IPS DF 19.7 (cell line): Measurements from ENCODE around the gene ACSL6.

ENCODE experiments used
- DNase-seq: peaks from one replicate; pipeline ENCODE4 v3.0.0-alpha.2; 2013; ENCODE audit warnings: low read depth, low spot score

ACSL6 gene

DNA sequence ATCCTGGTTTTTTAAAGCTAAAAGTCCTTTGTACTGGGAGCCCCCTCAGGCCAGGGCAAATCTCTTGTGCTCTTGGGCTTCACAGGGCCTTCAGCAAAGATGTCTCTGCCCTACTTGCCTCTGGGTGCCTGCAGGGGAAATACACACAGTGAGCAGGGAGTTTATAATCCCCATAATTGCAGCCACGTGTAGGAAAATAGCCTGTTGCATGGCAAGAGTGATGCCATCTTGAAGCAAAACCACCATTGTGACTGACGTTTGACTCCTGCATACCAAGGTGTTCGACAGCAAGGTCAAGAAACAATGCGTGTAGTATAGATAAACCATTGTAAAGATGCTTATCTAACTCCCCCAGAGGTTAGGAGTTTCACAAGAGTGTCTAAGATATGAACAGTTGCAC lies 37.6 kb upstream of the ACSL6 start:
- no peak for DNase-seq

DNA sequence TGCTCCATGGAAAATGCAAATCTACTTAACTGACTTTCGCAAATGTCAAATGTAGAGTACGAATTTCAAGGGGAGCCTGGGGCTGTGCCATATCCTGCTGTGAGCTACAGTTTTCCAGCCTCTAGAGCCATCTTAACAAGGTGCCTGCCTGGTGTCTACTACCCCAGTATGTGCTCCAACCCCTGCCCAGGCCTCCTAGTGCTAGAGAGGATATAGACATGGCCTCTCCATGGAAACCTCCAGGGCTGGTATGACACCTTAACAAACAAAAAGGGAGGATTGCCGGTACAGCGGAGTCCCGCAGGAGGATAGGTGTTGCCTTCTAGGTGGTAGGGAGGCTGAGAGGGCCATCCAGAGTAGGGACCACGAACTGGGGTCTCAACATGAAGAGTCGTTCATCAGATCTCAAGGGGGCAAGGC lies 35.4 kb upstream of the ACSL6 start:
- no peak for DNase-seq

DNA sequence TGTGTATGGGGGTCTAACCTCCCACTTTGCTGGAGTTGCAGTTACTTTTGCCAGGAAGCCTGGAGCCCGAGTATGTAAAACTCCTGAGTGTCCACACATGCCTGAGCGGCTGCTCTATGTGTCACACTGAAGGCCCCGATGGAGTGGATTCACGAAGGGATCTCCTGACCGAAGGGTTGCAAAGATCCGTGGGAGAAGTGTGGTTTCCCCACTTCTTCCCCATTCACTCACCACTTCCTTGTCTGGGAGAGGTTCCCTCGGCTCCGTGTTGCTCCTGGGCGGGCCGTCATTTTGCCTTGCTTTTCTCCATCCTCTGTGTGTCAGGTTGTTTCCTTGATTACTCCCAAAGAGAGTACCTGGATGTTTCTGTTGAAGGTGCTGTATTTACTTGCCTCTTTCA lies 32.7 kb upstream of the ACSL6 start:
- no peak for DNase-seq

DNA sequence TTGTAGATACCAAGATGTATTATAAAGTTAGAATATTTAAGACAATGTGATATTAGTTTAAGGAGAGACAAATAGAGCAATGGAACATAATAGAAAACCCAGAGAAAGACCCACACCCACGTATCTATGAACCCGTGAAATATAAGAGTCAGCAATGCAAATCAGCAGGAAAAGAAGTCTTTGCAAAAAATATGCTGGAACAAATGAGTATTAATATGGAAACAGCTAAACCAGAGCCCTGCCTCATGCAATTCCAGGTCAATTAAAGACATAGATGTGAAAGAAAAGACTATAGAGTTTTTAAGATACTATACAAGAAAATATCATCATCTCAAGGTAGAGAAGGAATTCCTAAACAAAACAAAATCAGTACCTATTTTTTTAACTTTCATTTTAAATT lies 25.9 kb upstream of the ACSL6 start:
- DNase-seq, result no peak

DNA sequence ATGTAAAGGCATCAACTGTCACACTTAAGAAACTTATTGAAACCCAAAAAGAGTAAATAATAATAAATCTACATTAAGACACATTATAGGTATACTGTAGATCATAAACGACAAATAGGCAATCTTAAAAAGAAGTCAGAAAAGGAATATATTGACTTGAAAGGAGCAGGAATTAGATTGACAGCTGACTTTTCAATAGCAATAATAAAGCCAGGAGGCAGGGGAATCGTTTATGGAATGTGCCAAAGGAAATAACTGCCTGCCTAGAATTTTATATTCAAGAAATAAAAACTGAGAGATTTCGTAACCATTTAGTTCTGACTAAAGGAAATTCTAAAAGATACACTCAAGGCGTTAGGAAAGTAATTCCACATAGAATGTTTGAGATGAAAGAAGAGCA lies 21.7 kb upstream of the ACSL6 start:
- no peak for DNase-seq

DNA sequence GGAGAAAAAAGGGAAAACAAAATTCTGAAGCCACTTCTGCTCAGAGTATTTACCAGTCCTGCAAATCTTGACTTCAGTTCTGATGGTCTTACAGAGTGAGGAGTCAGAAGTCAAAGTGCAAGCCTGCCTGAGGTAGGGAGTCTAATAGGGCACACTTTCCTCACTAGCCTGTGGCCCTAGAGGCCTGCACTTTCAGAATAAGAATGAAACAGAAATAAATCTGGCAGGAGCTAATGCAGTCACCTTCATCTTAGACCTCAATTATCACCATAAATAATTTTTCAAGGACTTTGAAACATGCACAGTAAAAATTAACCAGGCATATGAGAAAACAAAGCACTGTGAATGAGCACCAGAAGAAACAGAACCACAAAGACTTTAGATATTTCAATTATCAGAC lies 20.7 kb upstream of the ACSL6 start:
- no peak for DNase-seq

DNA sequence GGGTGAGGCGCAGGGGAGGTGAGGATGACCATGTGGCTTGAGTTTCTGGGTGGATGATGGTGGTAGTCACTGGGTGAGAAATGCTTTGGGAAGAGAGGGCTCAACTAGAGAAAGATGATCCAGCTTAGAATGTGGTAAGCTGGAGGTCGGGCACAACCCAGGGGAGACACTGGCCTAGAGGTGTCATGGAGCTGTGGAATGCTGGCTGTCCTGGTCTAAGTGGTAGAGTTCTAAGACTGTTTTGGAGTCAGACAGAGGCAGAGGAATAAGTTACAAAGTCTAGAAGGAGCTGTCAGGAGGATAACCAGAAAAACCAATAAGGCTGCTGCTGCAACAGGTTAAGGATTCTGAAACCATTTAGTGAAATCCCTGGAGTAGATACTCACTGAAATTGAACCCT lies 19.2 kb upstream of the ACSL6 start:
- DNase-seq, result no peak

DNA sequence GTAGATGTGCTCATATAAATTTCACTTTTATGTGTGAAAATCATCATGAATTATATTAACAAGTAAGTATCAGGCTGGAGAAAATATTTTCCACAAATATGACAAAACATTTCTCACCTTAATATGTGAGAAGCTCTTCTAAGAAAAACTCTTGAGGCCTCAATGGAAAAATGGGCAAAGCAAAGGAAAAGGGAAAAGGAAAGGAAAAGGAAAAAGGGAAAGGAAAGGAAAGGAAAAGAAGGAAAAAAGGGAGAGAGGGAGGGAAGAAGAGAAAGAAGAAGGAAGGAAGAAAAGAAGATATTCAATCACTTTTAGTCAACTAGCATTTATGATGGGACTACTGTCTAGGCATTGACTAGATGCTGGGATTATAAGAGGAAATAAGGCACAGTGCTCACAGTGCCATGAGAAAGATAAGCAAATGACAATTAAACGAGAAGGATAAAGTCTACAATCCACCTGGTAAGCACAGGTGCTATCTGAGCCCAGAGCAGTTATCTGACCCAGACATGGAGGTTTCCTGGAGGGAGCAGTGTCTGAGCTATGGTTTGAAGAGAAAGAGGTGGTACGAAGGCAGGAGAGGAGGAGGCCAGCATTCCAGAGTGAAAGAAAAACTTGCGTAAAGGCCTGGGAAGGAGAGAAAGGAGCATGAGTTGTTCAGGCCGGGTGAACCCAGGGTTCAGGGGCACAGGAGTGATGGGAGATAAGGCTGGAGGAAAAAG lies 18.3 kb upstream of the ACSL6 start:
- no peak for DNase-seq

DNA sequence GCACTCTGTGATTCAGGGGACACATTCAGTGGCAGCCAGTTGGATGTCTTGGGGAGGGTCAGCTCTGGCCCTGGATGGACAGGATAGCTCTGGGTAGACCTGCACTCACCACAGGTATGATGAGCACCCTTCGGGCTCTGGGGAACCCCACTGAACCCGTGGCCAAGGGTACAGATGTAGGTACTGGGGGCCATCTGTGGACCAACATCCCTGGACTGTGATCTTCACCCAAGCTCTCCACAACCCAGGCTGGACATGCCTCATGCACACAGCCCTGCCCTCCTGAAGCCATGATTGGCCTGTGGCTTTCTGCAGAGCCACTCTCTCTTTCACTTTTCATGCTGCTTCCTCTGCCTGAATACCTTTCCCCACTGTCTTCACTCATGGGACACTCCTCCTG lies 15.6 kb upstream of the ACSL6 start:
- DNase-seq, result no peak

DNA sequence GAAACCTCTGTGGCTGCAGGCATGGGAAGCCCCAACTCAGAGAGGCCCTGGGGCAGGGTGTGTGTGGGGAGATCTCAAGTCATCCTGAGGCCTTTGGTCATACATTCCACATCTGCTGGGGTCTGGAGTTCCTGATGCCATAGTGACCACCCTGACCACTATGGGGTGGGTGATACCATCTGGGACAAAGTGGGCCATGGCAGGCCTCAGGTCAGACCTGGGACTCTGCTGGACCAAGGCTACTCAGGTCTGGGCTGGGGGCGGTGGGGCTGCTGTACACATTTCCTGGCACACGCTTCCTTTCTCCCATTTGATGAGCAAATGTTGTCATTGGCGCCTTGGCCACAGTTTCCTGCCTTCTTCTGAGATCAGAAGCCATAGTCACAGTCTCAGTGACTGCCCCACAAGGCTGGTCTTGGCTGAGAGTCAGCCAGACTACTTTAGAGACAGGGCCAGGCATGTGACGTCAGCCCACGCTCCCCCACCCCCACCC lies 15.1 kb upstream of the ACSL6 start:
- no peak for DNase-seq

DNA sequence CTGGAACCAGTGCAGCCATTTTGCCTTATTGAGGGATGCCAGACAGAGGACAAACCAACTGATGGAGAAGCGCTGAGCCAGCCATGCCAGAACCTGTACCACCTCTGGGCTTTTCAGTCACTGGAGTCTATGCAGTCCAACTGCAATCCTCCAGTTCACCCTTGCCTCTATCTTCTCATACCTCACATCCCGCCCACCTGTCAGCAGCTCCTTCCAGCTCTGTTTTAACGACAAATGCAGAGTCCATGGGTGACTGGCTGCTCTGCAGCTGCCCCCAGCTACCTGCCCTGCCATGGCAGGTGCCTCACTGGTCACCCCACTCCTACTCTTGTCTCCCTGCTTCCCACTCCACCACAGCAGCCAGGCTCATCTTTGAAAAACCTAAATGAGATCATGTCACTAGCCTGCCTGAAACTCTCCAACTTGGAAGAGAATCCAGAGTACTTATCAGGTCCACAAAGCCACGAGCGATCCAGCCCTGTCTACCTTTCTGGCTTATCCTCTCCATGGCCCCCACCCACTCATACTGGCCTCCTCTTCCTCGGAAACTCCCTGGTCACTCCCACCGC lies 14.0 kb upstream of the ACSL6 start:
- DNase-seq, result no peak

DNA sequence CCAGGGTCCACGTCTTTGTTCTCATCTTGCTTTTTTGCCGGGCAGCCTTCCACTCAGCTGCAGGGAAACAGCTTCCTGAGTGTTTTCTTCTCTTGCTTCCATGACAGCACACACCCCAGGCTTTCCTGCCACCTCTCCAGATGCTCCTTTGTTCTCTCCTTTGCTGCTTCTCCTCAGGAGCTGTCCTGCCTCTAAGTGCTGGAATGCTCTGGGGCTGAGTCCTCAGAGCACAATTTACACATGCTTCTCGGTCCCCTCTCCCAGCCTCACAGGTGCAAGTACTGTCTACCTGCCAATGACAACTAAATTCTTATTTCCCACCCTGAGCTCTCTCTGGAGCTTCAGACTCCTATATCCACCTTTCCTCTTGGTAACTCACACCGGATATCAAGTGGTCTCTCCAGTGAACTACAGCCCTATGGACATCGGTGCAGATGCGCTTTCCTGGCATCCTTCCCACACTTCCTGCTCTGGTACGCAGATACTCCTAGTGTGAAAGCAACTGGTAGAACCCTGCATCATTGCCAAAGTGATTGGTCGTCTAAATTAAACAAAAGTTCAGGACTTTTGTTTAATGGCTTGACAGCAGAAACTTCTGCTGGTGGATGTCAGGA lies 13.4 kb upstream of the ACSL6 start:
- DNase-seq, result no peak

DNA sequence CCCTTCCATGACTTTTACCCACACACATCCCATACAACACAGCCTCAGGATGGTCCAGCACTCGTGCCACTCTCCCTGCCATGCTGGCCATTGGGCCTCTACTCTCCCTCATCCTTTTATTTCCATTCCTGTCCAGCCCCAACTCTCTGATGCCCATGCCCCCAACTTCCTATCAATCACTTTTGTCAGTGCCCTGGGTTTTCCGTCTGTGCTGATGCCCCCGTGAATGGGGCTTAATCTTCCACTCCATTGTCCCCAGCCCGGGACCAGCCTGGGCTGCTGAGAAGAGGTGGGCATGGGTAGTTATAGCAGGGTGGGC lies 12.6 kb upstream of the ACSL6 start:
- DNase-seq, result no peak

DNA sequence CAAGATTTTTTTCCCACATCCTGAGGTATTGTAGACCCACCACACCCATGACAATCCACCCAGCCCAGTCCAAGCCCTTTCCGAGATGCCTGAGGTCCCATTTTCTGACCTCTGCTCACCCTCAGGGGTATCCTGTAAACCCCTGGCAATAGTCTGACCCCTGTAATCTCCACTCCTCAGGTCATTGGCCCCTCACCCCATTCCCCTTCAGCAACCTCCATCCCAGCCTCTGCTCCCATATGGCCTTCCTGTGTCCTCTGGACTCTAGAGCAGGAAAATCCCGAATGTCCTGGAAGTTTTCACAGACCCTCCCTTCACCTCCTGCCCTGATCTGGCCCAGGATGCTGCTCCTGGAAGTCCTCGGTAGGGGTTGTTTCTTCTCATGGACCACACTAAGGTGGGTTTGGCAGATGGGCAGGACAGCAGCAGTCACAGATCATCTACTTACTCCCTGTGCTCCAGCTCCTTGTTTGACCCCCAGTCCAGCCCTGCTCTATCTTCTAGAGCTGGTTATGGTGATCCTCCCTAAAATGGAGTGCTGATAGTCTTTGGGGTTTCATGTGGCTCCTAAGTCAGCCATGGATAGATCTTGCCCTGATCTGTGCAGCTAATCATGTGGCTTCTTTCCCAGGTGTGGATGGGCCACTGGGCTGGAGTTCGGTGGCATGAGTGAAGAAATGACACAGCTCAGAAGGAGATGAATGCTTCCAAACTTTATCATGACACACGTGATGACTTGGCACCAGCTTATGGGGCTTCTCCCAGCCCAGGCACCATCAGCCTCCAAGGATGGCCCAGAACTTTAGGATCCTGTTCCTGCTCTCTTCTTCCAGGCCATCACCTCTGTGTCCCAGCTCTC lies 12.0 kb upstream of the ACSL6 start:
- DNase-seq, result no peak

DNA sequence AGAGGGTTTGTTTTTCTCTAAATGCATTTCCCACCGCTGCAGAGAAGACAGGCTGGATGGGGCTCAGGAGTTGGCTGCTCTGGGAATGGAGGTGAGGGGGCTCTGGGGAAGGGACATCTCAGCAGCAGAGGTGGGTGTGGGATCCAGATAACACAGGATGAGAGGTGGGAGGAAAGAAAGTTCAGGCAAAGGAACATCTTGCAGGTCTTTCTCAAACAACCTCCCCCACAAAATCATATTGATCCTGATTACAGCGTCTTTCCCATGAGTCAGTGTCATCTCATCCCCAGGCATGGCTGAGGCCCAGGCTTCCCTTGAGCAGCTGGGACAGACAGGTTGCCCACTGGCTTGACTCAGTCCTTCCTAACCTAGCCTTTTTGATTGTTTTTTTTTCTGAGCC lies 11.3 kb upstream of the ACSL6 start:
- no peak for DNase-seq

DNA sequence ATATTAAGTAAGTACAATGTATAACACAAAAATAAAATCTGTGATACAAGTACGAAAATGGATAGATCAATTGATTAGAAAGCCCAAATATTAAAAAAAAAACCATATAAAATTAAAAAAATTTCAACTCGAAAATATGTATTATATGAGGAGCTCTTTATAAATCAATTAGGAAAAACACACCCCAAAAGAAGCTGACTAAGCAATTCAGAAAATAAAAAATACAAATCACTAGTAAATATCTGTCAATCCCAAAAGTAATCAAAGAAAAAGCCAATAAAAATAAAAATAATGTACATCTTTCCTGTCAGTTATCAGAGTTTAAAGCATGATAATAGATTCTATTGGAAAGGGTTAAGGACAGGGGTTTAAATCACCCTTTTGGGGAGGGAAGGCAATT lies 10.2 kb upstream of the ACSL6 start:
- no peak for DNase-seq

DNA sequence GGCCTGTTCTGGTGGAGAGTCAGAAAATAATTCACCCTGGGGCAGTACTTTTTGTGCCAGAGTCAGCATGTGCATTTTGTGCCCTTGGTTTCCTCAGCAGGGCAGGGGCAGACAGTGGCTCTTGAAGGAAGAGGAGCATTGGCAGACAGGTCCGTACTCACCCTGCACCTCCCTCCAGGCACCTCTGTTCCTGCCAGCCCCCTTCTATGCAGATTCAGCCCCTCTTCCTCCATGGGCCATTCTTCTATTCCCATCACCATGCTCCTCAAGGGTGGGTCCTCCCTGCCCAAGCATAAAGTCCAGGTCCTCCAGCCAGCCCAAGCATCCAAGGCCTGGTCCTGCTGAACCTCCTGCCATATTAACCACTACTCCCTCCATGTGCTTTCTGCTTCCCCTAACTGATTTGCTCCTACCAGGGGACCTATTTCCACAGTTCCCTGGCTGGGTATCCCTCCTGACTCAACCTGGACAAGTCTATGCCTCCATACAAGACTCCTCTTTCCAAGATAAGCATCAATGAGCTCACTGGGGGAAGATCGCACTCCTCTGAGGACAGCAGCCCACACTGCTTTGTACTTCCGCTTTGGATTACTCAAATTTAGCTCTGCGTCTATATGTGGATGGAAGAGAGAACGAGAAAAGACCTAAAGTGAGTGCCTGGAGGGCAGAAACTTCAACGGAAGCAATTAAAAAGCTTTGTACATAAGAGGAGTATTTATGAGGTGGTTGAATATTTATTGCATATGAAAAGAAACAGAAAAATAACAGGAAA lies 9.3 kb upstream of the ACSL6 start:
- DNase-seq, result no peak

DNA sequence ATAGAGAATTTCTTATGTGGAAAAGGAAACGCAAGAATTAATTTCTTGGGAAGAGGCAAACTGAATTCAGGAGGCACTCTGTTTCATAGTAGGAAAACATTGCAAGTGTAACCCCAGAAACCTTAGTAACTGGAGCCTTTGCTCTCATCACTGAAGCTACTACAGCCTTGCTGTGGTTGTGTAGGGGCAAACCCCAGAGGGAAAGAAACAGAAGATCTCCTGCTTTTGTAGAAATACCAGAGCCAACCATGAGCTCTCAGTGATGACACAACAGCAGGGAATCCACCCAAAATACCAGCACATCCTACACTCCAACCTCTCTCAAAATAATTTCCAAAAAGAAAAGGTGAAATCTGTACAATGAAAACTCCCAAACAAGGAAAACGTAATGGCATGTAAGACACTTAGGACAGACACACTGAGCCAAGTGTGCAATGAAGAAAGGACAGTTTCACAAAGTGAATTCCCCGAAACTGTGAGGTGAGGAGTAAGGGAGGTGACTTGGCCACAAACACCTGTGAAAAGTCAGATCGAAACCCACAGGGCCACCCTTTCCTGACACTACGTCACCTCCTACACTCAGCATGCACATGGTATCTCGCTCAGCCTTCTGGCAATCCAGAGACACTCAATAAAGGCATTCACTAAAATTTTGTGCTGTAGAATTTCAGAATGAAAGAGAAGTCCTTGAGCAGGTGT lies 8.5 kb upstream of the ACSL6 start:
- DNase-seq, result no peak

DNA sequence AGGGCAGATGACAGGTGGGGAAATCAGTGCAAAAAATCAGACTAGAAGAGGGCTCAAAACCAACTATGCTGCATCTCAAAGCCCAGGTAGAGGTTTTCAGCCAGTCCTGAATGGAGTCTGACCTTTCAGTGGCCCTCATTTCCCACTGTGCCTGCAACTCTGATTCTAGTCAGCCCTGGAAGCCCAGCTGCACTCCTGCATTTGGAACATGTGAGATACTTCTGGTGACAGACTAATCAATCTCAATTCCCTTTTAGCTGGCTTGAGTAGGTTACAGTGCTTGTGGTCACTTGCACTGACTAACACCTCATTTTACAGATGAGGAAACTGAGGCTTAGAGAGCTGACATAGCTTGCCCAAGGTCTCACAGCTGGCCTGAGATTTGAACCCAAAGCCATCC lies 7.9 kb upstream of the ACSL6 start:
- DNase-seq, result no peak

DNA sequence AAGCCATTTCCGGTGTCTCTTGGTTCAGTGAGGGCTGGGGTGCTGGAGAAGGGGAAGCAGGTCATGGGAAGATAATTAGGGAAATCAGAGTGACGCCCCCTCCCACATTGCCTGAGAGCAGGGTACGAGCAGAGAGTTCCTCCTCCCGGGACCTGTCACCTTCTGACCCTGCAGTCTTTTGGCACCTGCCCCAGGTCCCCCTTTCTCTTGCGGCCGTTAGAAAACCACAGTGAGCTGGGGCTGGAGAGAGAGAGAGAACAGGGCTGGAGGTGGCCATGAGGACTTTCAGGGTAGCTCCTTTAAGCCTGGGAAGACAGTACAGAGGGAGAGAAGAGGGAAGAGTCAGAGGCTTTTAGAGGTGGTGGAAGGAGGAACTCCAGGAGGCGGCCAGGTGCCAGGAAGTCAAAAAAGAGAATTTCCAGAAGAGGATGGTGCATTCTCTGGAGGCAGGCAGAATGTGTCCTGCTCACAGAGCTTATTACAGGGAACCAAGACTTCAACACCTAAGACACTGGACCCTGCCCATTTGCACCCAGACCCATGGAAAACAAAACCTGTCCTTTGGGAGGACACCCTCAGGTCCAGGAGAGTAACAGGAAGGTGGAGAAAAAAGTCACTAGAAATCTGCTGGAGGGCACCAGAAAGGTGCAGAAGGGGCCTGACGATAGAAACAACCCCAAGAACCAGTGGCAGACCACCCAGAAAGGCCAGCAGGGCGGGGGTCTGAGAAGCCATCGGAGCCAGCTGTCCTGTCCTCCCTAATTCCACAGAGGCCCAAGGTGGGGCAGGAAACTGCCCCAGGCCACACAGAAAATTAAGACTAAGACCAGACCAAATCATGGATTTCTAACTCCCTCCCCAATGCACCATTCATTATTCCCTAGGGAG lies 6.5 kb upstream of the ACSL6 start:
- DNase-seq, result no peak
